HFFc6 (cell line): ENCODE results near the gene KIF13A. TPM values are rescaled to one million over a fixed set of nuclear protein-coding genes. Genes with fewer than 3 reads are reported as not detected.

Source experiments
- DNase-seq: peaks from one replicate; pipeline ENCODE4 v3.0.0-alpha.2; 2018
- H3K27ac Mint-ChIP-seq: 2 replicates; pipeline ENCODE4 v1.8.0; 2020; ENCODE audit warnings: mild to moderate bottlenecking, mixed read lengths
- H3K27me3 Mint-ChIP-seq: 2 replicates; pipeline ENCODE4 v1.8.0; 2021; ENCODE audit warnings: mild to moderate bottlenecking, moderate library complexity, mixed read lengths; ENCODE audit not compliant: insufficient read depth
- H3K36me3 Mint-ChIP-seq: 2 replicates; pipeline ENCODE4 v1.8.0; 2021; ENCODE audit warnings: low read depth, mixed read lengths
- H3K4me1 Mint-ChIP-seq: 2 replicates; pipeline ENCODE4 v1.8.0; 2020; ENCODE audit warnings: low read depth, mixed read lengths
- H3K4me3 Mint-ChIP-seq: 2 replicates; pipeline ENCODE4 v1.8.0; 2020; ENCODE audit warnings: mild to moderate bottlenecking, moderate library complexity, mixed read lengths
- H3K9me3 Mint-ChIP-seq: 2 replicates; pipeline ENCODE4 v1.8.0; 2020; ENCODE audit warnings: mild to moderate bottlenecking, mixed read lengths
- total RNA-seq, 6 experiments: library from RNA; stranded (reverse); fragmentation: NEBNext Ultra II Directional; extraction: Animal tissue kit (Norgen Biotek cat#: 25700); gene quantifications; 2 replicates in 1 of 6; 3 replicates in 5 of 6; pipeline ENCODE4 v1.2.3, GENCODE V29; 2021
- TF ChIP-seq, protein P1 (sequence below): fragments of 200-600 bp; sonication (generic); IDR thresholded peaks from 2 replicates; pipeline ENCODE4 v1.5.0; 2021; ENCODE audit warnings: antibody characterized with exemption, mild to moderate bottlenecking

The KIF13A gene
- total RNA-seq, 6 experiments from 2014 or later = 63.7 to 72.8 (median 66.4) TPM

DNA sequence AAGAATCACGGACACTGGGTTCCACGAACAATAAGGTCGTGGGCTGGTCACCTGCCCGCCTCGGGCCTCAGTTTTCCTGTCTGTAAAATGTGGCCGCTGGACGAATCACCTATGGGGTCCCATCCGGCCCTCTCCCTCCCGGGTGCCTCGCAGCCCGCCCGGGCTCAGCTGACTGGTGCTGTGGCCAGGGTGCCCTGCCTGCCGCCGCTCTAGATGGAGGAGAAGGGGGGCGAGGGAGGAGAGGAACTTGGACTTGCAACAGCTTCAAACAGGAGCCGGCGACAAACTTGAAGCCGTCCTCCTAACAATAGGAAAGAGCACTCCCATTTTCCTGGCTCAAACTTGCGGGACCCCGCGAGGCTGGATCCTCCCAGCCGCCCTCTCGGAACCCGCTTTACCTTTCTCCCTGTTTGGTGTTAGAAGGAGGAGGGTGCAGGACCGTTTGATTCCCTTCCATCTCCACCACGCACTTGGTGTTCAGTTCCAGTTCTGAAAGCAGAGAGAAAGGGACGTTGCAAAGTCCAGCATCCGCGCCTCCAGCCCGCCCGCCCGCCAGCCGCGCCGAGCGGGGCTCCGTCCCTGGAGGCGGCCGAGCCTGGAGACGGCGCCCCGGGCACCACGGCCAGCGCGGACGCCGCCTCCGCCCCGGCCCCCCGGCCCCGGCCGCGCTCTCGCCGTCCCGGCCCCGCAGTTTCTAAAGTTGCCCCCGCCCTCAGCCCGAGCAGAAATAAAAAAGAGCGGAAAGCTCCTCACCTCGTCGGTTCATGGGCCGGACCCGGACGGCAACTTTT lies 584 bp downstream of the KIF13A start:
- peak overlapping the region; percentile 95 for H3K4me3 Mint-ChIP-seq
- no peaks in the 10 kb centered on the region; the same call in 1 of the 2 replicates for H3K27me3 Mint-ChIP-seq
- H3K9me3 Mint-ChIP-seq = no peaks in the 10 kb centered on the region
- TF ChIP-seq, protein P1, sequence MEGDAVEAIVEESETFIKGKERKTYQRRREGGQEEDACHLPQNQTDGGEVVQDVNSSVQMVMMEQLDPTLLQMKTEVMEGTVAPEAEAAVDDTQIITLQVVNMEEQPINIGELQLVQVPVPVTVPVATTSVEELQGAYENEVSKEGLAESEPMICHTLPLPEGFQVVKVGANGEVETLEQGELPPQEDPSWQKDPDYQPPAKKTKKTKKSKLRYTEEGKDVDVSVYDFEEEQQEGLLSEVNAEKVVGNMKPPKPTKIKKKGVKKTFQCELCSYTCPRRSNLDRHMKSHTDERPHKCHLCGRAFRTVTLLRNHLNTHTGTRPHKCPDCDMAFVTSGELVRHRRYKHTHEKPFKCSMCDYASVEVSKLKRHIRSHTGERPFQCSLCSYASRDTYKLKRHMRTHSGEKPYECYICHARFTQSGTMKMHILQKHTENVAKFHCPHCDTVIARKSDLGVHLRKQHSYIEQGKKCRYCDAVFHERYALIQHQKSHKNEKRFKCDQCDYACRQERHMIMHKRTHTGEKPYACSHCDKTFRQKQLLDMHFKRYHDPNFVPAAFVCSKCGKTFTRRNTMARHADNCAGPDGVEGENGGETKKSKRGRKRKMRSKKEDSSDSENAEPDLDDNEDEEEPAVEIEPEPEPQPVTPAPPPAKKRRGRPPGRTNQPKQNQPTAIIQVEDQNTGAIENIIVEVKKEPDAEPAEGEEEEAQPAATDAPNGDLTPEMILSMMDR = no peak
- peak; percentile 28 for DNase-seq
- peak overlapping the region; percentile 90 for H3K27ac Mint-ChIP-seq
- peaks cover 58% of the 10 kb centered on the region for H3K4me1 Mint-ChIP-seq
- peaks cover 15% of the 10 kb centered on the region for H3K36me3 Mint-ChIP-seq

DNA sequence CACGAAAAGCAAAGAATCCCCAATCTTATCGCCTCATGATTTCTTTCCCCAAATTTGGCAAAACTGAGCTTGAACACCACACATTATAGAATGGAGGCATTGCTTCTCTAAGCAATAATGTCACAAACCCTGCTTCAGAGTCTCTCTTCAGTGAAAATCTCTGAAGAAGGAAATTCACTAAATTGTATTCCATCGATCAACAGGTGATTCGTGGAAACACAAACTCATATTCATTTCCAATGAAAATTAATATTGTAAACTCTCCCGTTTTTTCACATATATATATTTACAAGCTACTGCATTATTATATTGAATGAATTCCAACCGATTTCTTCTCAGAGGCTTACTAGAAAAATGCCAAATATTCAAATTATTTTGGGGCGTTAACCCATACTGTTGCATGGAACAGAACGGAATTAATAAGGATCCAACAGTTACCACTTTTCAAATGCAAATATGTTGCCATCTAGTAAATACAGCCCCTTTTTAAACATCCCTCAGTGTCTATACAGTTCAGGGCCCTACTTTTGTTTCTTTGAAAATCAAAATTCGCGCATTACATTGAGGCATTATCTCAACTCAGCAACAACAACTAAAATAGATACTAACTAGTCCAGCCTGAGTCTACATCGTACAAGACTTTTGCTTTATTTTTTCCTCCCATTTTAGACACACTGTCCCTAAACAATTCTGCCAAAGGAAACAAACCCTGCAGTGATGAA lies 1.3 kb downstream of the KIF13A start:
- DNase-seq = no peak
- Mint-ChIP-seq H3K36me3 (peaks cover 15% of the 10 kb centered on the region), H3K9me3 (no peaks in the 10 kb centered on the region), H3K4me3 (peak overlapping the region; percentile 95), H3K27me3 (no peaks in the 10 kb centered on the region; the same call in 1 of the 2 replicates), H3K4me1 (peaks cover 60% of the 10 kb centered on the region), H3K27ac (peak overlapping the region; percentile 90)
- TF ChIP-seq, protein P1 = no peak

DNA sequence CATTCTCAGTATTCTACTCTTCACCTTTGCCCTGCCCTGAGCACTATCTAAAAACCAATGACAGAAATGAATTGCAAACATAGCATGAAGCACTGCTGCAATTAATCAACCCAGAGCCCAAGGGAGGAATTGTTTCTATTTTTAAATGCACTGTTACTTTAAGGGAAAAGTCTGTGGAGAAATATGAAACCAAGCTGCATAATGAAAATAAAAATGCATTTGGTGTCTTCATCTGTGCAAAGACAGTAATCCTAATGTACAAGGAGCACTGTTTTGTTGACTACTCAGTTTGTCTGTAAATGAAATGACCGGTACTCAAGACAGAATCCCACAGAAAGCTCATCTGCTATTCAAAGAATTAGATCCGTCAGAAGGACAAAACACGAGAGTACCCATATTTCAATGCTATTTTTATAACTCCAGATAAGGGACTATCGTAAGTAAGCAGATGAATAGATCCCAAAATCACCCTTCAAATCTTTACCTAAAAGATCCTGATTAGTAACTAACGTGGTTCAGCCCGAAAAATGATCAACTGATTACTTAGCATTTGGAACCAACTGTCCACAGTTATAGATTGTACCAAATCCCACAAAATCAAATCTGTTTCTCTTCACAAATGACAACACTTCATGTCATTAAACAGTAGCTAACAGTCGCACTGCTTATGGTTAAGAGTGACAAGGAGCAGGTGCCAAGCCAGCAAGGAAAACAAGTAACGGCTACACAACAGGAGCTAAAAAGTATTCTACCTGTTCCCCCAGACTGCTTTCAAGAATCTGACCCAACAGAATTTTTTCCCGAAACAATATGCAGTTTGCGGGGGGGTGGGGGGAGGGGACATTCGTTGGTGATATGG lies 2.4 kb downstream of the KIF13A start:
- peak overlapping the region; percentile 95 for H3K4me3 Mint-ChIP-seq
- TF ChIP-seq, protein P1 = no peak
- H3K27ac Mint-ChIP-seq = peak overlapping the region; percentile 90
- DNase-seq = no peak
- peaks cover 68% of the 10 kb centered on the region for H3K4me1 Mint-ChIP-seq
- H3K27me3 Mint-ChIP-seq = no peaks in the 10 kb centered on the region; the same call in 1 of the 2 replicates
- no peaks in the 10 kb centered on the region for H3K9me3 Mint-ChIP-seq
- H3K36me3 Mint-ChIP-seq = peaks cover 21% of the 10 kb centered on the region

DNA sequence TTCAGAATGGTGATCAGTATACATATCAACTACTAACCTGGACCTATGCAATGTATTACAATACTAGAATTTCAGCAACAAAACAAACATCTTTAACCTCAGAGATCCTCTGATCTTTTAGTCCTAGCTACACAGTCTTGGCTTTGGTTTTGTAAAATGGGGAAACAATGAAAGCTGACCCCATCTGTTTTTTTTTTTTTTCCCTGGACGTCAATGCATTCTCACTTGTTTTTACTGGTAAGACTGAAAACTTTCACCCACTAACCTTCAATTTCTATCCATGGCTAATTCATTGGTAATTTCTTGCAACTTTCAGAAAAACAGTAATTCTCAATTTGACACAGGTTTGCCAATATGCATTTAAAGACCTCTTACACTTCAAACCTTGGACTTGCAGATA lies 3.0 kb downstream of the KIF13A start:
- Mint-ChIP-seq H3K27me3 (no peaks in the 10 kb centered on the region; the same call in 1 of the 2 replicates), H3K27ac (peak overlapping the region; percentile 90), H3K4me3 (peak overlapping the region; percentile 95), H3K4me1 (peaks cover 73% of the 10 kb centered on the region), H3K36me3 (peaks cover 21% of the 10 kb centered on the region), H3K9me3 (no peaks in the 10 kb centered on the region)
- DNase-seq = no peak
- TF ChIP-seq, protein P1 = no peak

DNA sequence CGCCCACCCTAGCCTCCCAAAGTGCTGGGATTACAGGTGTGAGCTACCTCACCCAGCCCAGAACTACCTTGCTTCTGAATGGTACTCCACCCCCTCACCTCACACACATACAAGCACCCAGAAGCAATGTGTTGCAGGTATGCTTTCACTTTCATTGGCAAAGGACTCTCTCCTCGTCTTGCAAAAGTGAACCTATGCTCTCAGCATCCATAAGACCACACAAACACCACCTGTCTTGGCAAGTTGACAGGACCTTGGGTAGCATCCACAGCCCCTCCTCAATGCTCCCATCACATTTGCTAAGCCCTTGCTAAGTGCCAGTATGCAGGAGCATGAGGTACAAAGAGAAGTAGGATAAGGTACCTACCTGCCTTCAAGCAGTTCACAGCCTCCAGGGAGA lies 3.7 kb downstream of the KIF13A start:
- Mint-ChIP-seq H3K36me3 (peaks cover 21% of the 10 kb centered on the region), H3K9me3 (no peaks in the 10 kb centered on the region), H3K4me3 (no peak overlapping the region; the same call in 1 of the 2 replicates), H3K27me3 (no peaks in the 10 kb centered on the region; the same call in 1 of the 2 replicates), H3K4me1 (peaks cover 68% of the 10 kb centered on the region), H3K27ac (no peak overlapping the region; the same call in 1 of the 2 replicates)
- TF ChIP-seq, protein P1 = no peak
- DNase-seq = no peak
